Activated CD8-positive, alpha-beta T cell treated with anti-CD3 and anti-CD28 coated beads, Interleukin-2, amount 10 ng/mL, durations not matched to agents 7 days and 5 days (primary cell): ENCODE results near the gene MYO1C. TPM values are rescaled to one million over a fixed set of nuclear protein-coding genes. Genes with fewer than 3 reads are reported as not detected.
"Not testable (repeated sequence)": the region's sequence is repeated elsewhere in the genome, so short reads cannot be mapped to it uniquely, and the experiment has no call there.

Experiments
- ATAC-seq: fragments of 150-1000 bp; cut with Tn5 transposase; one replicate; pipeline ENCODE4 v1.10.0; 2021; ENCODE audit warnings: moderate library complexity
- CTCF ChIA-PET: fragments of 350-600 bp; sonication (Branson Sonifier 250); formaldehyde crosslinking; loops from one replicate; lab custom pipeline; 2021; ENCODE audit warnings: antibody characterized with exemption; lab: Charles Lee
- POLR2A ChIA-PET: fragments of 350-600 bp; sonication (Branson Sonifier 250); formaldehyde crosslinking; loops from one replicate; lab custom pipeline; 2021; ENCODE audit warnings: antibody characterized with exemption; lab: Charles Lee
- DNase-seq: peaks from one replicate; pipeline ENCODE4 v3.0.0-alpha.2; 2020
- H3K27ac Mint-ChIP-seq: one replicate; pipeline ENCODE4 v1.8.0; 2021; ENCODE audit warnings: mild to moderate bottlenecking, mixed read lengths
- H3K27me3 Mint-ChIP-seq: one replicate; pipeline ENCODE4 v1.8.0; 2021; ENCODE audit warnings: low read depth, mixed read lengths
- H3K36me3 Mint-ChIP-seq: one replicate; pipeline ENCODE4 v1.8.0; 2021; ENCODE audit warnings: low read depth, mixed read lengths
- H3K4me1 Mint-ChIP-seq: one replicate; pipeline ENCODE4 v1.8.0; 2021; ENCODE audit warnings: low read depth, mixed read lengths
- H3K4me3 Mint-ChIP-seq: one replicate; pipeline ENCODE4 v1.8.0; 2021; ENCODE audit warnings: mild to moderate bottlenecking, mixed read lengths
- H3K9me3 Mint-ChIP-seq: one replicate; pipeline ENCODE4 v1.8.0; 2022; ENCODE audit warnings: mixed read lengths; ENCODE audit not compliant: insufficient read depth
- total RNA-seq, 2 experiments: library from RNA; stranded (reverse); gene quantifications; one replicate each; pipeline ENCODE4 v1.2.3, GENCODE V29; 2021

Gene MYO1C
- total RNA-seq, 2 experiments from 2014 or later: 18.5 to 21.8 TPM

- H3K36me3 Mint-ChIP-seq: peaks cover 25% of the 10 kb centered on the region
- peak within 1 kb of the TSS; percentile 89 for H3K4me3 Mint-ChIP-seq
- peak within 1 kb of the TSS; percentile 93 for H3K27ac Mint-ChIP-seq
- H3K27me3 Mint-ChIP-seq: peaks cover 15% of the 10 kb centered on the region
- no peaks in the 10 kb centered on the region for H3K9me3 Mint-ChIP-seq
- peaks cover 34% of the 10 kb centered on the region for H3K4me1 Mint-ChIP-seq
- ChIA-PET POLR2A (interaction anchor here (0.8 to 1.6 kb wide), 4 partner anchors 10 to 373 kb away, joined by 4 read pairs; partner anchors contain the start of genes INPP5K and SMYD4), CTCF (interaction anchor here (1.1 kb wide), 2 partner anchors 61 to 91 kb away, joined by 3 to 4 read pairs; partner anchors contain the start of gene INPP5K)
- ATAC-seq: peak; percentile 96
- DNase-seq: peak; percentile 98
Observed at GRCh38 chr17:1455797-1456599, 36.5 kb downstream of the MYO1C start, which contains the start of gene CRK. CRK (minus strand) TSS chr17:1456232; CDS start chr17:1456117, 115 bp downstream.

- Mint-ChIP-seq H3K27ac (peak overlapping the region; percentile 93), H3K27me3 (peaks cover 13% of the 10 kb centered on the region)
Observed at GRCh38 chr17:1455291-1455796, 37.1 kb downstream of the MYO1C start.

DNA sequence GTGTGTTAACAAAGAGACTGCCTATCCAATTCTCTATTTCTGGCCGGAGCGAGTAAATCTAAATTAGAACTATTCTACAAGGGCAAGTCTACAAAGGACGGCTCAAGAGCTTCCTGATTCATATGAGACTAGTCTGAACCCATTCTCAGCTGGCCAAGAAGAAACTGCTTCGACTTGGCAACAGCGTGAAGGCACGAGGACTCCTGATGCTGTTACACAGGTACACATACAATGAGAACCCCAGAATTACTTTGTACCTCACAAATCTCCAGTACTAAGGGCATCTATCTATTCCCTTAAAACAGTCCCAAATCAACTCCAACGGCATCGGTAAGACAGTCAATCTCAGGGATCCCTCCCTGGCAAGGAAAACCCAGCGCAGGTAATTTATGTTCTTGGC is 37.9 kb downstream of the MYO1C start:
- ChIA-PET CTCF (interaction anchor here (1.0 to 1.4 kb wide), 3 partner anchors 62 to 198 kb away, joined by 3 read pairs; partner anchors contain the start of gene INPP5K), POLR2A (interaction anchor here (1.0 to 1.6 kb wide), 3 partner anchors 8 to 92 kb away, joined by 4 read pairs; no protein-coding TSS in a partner anchor)
- Mint-ChIP-seq H3K4me3 (peak overlapping the region; percentile 89), H3K36me3 (peaks cover 28% of the 10 kb centered on the region), H3K27me3 (peaks cover 6% of the 10 kb centered on the region), H3K9me3 (no peaks in the 10 kb centered on the region), H3K27ac (peak overlapping the region; percentile 60), H3K4me1 (peaks cover 34% of the 10 kb centered on the region)
- ATAC-seq (no peak), DNase-seq (no peak)

More at GRCh38 chr17:1455291-1455796, 37.1 kb downstream of the MYO1C start:
- ChIA-PET CTCF (interaction anchor here (0.6 to 1.0 kb wide), 2 partner anchors 61 to 94 kb away, joined by 3 read pairs; partner anchors contain the start of gene INPP5K), POLR2A (interaction anchor here (0.6 to 1.6 kb wide), 4 partner anchors 9 to 93 kb away, joined by 3 to 4 read pairs (median 4); partner anchors contain the start of gene INPP5K)
- Mint-ChIP-seq H3K4me3 (peak overlapping the region; percentile 89), H3K36me3 (peaks cover 25% of the 10 kb centered on the region), H3K9me3 (no peaks in the 10 kb centered on the region), H3K4me1 (peaks cover 34% of the 10 kb centered on the region)
- ATAC-seq (peak; percentile 26), DNase-seq (peak; percentile 58)

DNA sequence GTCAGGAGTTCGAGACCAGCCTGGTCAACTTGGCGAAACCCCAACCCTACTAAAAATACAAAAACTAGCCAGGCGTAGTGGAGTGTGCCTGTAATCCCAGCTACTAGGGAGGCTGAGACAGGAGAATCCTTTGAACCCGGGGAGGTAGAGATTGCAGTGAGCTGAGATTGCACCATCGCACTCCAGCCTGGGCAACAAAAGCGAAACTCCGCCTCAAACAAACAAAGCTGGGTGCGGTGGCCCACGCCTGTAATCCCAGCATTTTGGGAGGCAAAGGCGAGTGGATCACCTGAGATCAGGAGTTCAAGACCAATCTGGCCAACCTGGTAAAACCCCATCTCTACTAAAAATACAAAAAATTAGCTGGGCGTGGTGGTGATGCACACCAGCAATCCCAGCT is 38.8 kb downstream of the MYO1C start:
- CTCF ChIA-PET: interaction anchor here (1.3 to 1.4 kb wide), 3 partner anchors 88 to 197 kb away, joined by 3 read pairs; no protein-coding TSS in a partner anchor
- H3K27me3 Mint-ChIP-seq, H3K27ac Mint-ChIP-seq, H3K9me3 Mint-ChIP-seq, ATAC-seq, DNase-seq: not testable (repeated sequence)
- Mint-ChIP-seq H3K4me3 (peak overlapping the region; percentile 12), H3K4me1 (peaks cover 37% of the 10 kb centered on the region), H3K36me3 (peaks cover 36% of the 10 kb centered on the region)
- POLR2A ChIA-PET: interaction anchor here (0.6 to 1.0 kb wide), 3 partner anchors 62 to 687 kb away, joined by 3 to 4 read pairs (median 3); partner anchors contain the start of gene INPP5K

DNA sequence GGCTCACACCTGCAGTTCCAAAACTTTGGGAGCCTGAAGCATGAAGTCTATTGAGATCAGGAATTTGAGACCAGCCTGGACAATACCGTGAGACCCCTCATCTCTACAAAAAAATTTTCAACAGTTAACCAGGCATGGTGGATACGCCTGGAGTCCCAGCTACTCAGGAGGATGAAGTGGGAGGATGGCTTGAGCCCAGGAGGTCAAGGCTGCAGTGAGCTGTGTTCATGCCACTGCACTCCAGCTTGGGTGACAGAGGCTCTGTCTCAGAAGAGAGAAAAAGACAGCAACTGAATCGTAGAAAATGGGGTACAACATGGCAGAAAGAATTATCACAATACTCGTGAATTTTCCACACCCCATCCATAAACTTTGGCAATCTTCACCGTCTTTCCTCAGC is 39.6 kb downstream of the MYO1C start:
- DNase-seq: no peak
- Mint-ChIP-seq H3K27me3 (peaks cover 6% of the 10 kb centered on the region), H3K4me1 (peaks cover 38% of the 10 kb centered on the region), H3K36me3 (peaks cover 36% of the 10 kb centered on the region), H3K9me3 (no peaks in the 10 kb centered on the region), H3K4me3 (no peak overlapping the region), H3K27ac (no peak overlapping the region)
- ATAC-seq: no peak
- CTCF ChIA-PET: interaction anchor here (1.4 kb wide), 1 partner anchor 88 kb away, joined by 3 read pairs; no protein-coding TSS in a partner anchor
- POLR2A ChIA-PET: interaction anchor here (0.6 to 0.7 kb wide), 2 partner anchors 9 to 60 kb away, joined by 3 read pairs; no protein-coding TSS in a partner anchor

DNA sequence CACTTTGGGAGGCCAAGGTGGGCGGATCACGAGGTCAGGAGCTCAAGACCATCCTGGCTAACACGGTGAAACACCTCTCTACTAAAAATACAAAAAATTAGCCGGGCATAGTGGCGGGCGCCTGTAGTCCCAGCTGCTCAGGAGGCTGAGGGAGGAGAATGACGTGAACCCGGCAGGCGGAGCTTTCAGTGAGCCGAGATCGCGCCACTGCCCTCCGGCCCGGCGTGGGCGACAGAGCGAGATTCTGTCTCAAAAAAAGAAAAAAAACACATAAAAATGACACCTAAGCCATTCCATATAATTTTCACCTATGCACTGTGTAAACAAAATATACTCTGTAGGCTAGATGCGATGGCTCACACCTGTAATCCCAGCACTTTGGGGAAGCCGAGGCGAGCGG is 42.2 kb downstream of the MYO1C start:
- H3K36me3 Mint-ChIP-seq: peaks cover 38% of the 10 kb centered on the region
- H3K9me3 Mint-ChIP-seq, ATAC-seq, DNase-seq, H3K27me3 Mint-ChIP-seq, H3K4me3 Mint-ChIP-seq, POLR2A ChIA-PET, H3K27ac Mint-ChIP-seq: not testable (repeated sequence)
- H3K4me1 Mint-ChIP-seq: peaks cover 38% of the 10 kb centered on the region
- CTCF ChIA-PET: interaction anchor here (1.0 to 1.2 kb wide), 2 partner anchors 85 to 219 kb away, joined by 3 read pairs; no protein-coding TSS in a partner anchor

DNA sequence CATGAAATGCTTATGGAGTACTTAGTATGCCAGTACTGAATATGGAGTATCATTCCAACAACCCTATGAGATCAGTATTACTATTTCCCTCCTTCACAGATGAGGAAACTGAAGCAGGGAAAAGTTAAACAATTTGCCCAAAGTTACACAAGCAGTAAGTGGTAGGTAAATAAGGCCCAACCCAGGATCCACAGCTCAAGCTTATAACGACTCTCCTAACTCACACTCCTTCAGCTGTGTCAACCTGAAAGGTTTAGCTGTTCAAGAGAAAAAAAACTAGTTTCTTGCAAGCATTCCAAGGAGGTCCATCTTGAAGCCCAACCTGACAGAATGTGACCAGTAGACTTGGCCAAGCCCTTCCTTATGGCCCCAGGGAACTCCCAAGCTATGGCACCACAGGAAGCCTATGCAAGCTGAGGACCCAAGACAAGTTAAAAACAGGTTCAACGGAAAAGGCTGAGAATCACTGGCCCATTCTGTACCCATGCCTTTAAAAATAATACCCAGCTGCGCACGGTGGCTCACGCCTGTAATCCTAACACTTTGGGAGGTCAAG is 43.0 kb downstream of the MYO1C start:
- Mint-ChIP-seq H3K27me3 (no peaks in the 10 kb centered on the region), H3K36me3 (peaks cover 35% of the 10 kb centered on the region), H3K9me3 (no peaks in the 10 kb centered on the region), H3K27ac (no peak overlapping the region), H3K4me1 (peaks cover 31% of the 10 kb centered on the region), H3K4me3 (no peak overlapping the region)
- CTCF ChIA-PET: interaction anchor here (1.2 kb wide), 1 partner anchor 84 kb away, joined by 3 read pairs; no protein-coding TSS in a partner anchor
- DNase-seq (no peak), ATAC-seq (no peak)
- POLR2A ChIA-PET: no interaction called here

DNA sequence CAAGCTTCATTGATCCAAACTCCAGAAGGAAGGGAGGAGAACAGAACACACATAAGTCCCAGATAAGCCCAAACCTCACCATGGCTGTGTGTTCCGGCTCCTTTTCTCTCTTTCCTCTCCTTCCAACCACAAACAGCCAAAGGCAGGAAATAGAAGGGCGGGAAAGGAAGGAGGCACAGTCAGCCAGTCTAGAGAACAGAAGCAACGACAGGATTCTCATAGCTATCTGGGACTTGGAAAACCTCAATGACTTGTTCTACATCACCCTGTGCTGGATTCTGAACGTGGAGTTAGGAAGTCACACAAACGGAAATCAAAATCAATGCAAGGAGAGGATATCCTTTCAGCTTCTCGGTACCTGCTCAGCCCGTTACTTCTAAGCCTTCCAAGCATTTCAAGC is 45.4 kb downstream of the MYO1C start:
- ChIA-PET CTCF (interaction anchor here (0.9 kb wide), 1 partner anchor 82 kb away, joined by 3 read pairs; no protein-coding TSS in a partner anchor), POLR2A (interaction anchor here (0.6 to 1.1 kb wide), 2 partner anchors 8 to 114 kb away, joined by 4 to 5 read pairs; no protein-coding TSS in a partner anchor)
- no peak overlapping the region for H3K4me3 Mint-ChIP-seq
- peak overlapping the region; percentile 25 for H3K27ac Mint-ChIP-seq
- peaks cover 20% of the 10 kb centered on the region for H3K36me3 Mint-ChIP-seq
- no peaks in the 10 kb centered on the region for H3K9me3 Mint-ChIP-seq
- ATAC-seq (no peak), DNase-seq (no peak)
- no peaks in the 10 kb centered on the region for H3K27me3 Mint-ChIP-seq
- H3K4me1 Mint-ChIP-seq: peaks cover 15% of the 10 kb centered on the region

- Mint-ChIP-seq H3K4me3 (no peak overlapping the region), H3K36me3 (peaks cover 14% of the 10 kb centered on the region), H3K27me3 (no peaks in the 10 kb centered on the region), H3K27ac (no peak overlapping the region), H3K9me3 (no peaks in the 10 kb centered on the region), H3K4me1 (peaks cover 13% of the 10 kb centered on the region)
- ATAC-seq (no peak), DNase-seq (no peak)
- ChIA-PET POLR2A (interaction anchor here (1.1 kb wide), 1 partner anchor 9 kb away, joined by 4 read pairs; no protein-coding TSS in a partner anchor), CTCF (interaction anchor here (0.9 kb wide), 1 partner anchor 81 kb away, joined by 3 read pairs; no protein-coding TSS in a partner anchor)
Observed at GRCh38 chr17:1446201-1446600, 46.3 kb downstream of the MYO1C start.

- Mint-ChIP-seq H3K4me1 (peaks cover 13% of the 10 kb centered on the region), H3K36me3 (peaks cover 14% of the 10 kb centered on the region)
- CTCF ChIA-PET: interaction anchor here (1.1 kb wide), 1 partner anchor 87 kb away, joined by 5 read pairs; no protein-coding TSS in a partner anchor
- H3K4me3 Mint-ChIP-seq, DNase-seq, H3K27me3 Mint-ChIP-seq, ATAC-seq, H3K27ac Mint-ChIP-seq, H3K9me3 Mint-ChIP-seq: not testable (repeated sequence)
- POLR2A ChIA-PET: interaction anchor here (1.1 kb wide), 1 partner anchor 9 kb away, joined by 4 read pairs; no protein-coding TSS in a partner anchor
Observed at GRCh38 chr17:1445695-1446094, 46.8 kb downstream of the MYO1C start.

DNA sequence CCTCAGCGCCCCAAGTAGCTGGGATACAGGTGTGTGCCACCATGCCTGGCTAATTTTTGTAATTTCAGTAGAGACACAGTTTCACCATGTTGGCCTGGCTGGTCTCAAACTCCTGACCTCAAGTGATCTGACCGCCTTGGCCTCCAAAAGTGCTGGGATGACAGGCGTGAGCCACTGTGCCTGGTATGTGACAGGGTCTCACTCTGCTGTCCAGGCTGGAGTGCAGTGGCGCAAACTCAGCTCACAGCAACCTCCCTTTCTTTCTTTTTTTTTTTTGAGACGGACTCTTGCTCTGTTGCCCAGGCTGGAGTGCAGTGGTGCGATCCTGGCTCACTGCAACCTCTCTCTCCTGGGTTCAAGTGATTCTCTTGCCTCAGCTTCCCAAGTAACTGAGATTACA is 49.8 kb downstream of the MYO1C start:
- H3K27me3 Mint-ChIP-seq, ATAC-seq, H3K4me3 Mint-ChIP-seq, H3K4me1 Mint-ChIP-seq, POLR2A ChIA-PET, DNase-seq, H3K27ac Mint-ChIP-seq, H3K36me3 Mint-ChIP-seq, H3K9me3 Mint-ChIP-seq: not testable (repeated sequence)
- CTCF ChIA-PET: interaction anchor here (2.3 kb wide), 1 partner anchor 77 kb away, joined by 7 read pairs; no protein-coding TSS in a partner anchor
